Measurements from ENCODE around the gene DCP2. TPM values are rescaled to one million over a fixed set of nuclear protein-coding genes. Genes with fewer than 3 reads are reported as not detected.

The DCP2 gene
- total RNA-seq, 1 donor, result 27.9 TPM

GRCh38 chr5:113058269-113058668 lies 81.7 kb downstream of the DCP2 start:
- H3K4me2 ChIP-seq (ENCODE audit: insufficient read depth, low read length), result no peak overlapping the region
- no peak for DNase-seq (ENCODE audit: insufficient read length, low spot score, missing footprints)
- H3K4me1 ChIP-seq (ENCODE audit: insufficient read depth, low read length), result peaks cover 46% of the 10 kb centered on the region
- H3K79me2 ChIP-seq (ENCODE audit: insufficient read depth, low read length), result no peaks in the 10 kb centered on the region
- H3K27me3 ChIP-seq (ENCODE audit: insufficient read depth, low read length), result no peaks in the 10 kb centered on the region
- H3K4me3 ChIP-seq (ENCODE audit: insufficient read depth, low read length), result no peak overlapping the region
- no peak overlapping the region for H2AFZ ChIP-seq (ENCODE audit: low read length)
- H3K36me3 ChIP-seq (ENCODE audit: insufficient read depth, low read length), result no peaks in the 10 kb centered on the region
- no peak overlapping the region for H3K27ac ChIP-seq (ENCODE audit: low read depth, low read length)
- no peaks in the 10 kb centered on the region for H4K20me1 ChIP-seq (ENCODE audit: insufficient read depth, low read length)
- H3K9me3 ChIP-seq (ENCODE audit: low read depth, low read length), result no peaks in the 10 kb centered on the region
- TF ChIP-seq CTCF (IDR thresholded peaks at IDR 0.05; ENCODE audit: extremely low read depth, low read depth, low read length), result no peak

- Histone ChIP-seq H3K79me2 (ENCODE audit: insufficient read depth, low read length) (no peaks in the 10 kb centered on the region), H3K4me2 (ENCODE audit: insufficient read depth, low read length) (peak overlapping the region; percentile 54), H3K4me3 (ENCODE audit: insufficient read depth, low read length) (no peak overlapping the region), H3K27me3 (ENCODE audit: insufficient read depth, low read length) (no peaks in the 10 kb centered on the region), H3K4me1 (ENCODE audit: insufficient read depth, low read length) (peaks cover 43% of the 10 kb centered on the region), H4K20me1 (ENCODE audit: insufficient read depth, low read length) (no peaks in the 10 kb centered on the region), H2AFZ (ENCODE audit: low read length) (peak overlapping the region; percentile 14), H3K27ac (ENCODE audit: low read depth, low read length) (peak overlapping the region; percentile 56), H3K36me3 (ENCODE audit: insufficient read depth, low read length) (no peaks in the 10 kb centered on the region), H3K9me3 (ENCODE audit: low read depth, low read length) (no peaks in the 10 kb centered on the region)
- no peak for TF ChIP-seq CTCF (IDR thresholded peaks at IDR 0.05; ENCODE audit: extremely low read depth, low read depth, low read length)
- peak; percentile 48 for DNase-seq (ENCODE audit: insufficient read length, low spot score, missing footprints)
These were observed 82.2 kb downstream of the DCP2 start for GRCh38 chr5:113058706-113059226.

- peaks cover 39% of the 10 kb centered on the region for H3K4me1 ChIP-seq (ENCODE audit: insufficient read depth, low read length)
- TF ChIP-seq CTCF (IDR thresholded peaks at IDR 0.05; ENCODE audit: extremely low read depth, low read depth, low read length), result no peak
- DNase-seq (ENCODE audit: insufficient read length, low spot score, missing footprints), result peak; percentile 87
- no peak overlapping the region for H3K4me3 ChIP-seq (ENCODE audit: insufficient read depth, low read length)
- H2AFZ ChIP-seq (ENCODE audit: low read length), result peak overlapping the region; percentile 14
- H4K20me1 ChIP-seq (ENCODE audit: insufficient read depth, low read length), result no peaks in the 10 kb centered on the region
- no peaks in the 10 kb centered on the region for H3K79me2 ChIP-seq (ENCODE audit: insufficient read depth, low read length)
- peak overlapping the region; percentile 56 for H3K27ac ChIP-seq (ENCODE audit: low read depth, low read length)
- no peaks in the 10 kb centered on the region for H3K36me3 ChIP-seq (ENCODE audit: insufficient read depth, low read length)
- no peaks in the 10 kb centered on the region for H3K9me3 ChIP-seq (ENCODE audit: low read depth, low read length)
- no peaks in the 10 kb centered on the region for H3K27me3 ChIP-seq (ENCODE audit: insufficient read depth, low read length)
- H3K4me2 ChIP-seq (ENCODE audit: insufficient read depth, low read length), result peak overlapping the region; percentile 54
These were observed 82.8 kb downstream of the DCP2 start for GRCh38 chr5:113059232-113060040.

GRCh38 chr5:113060408-113061025 lies 83.9 kb downstream of the DCP2 start:
- Histone ChIP-seq H3K36me3 (ENCODE audit: insufficient read depth, low read length) (no peaks in the 10 kb centered on the region), H2AFZ (ENCODE audit: low read length) (no peak overlapping the region), H3K4me3 (ENCODE audit: insufficient read depth, low read length) (no peak overlapping the region), H3K27ac (ENCODE audit: low read depth, low read length) (no peak overlapping the region), H3K79me2 (ENCODE audit: insufficient read depth, low read length) (no peaks in the 10 kb centered on the region), H4K20me1 (ENCODE audit: insufficient read depth, low read length) (no peaks in the 10 kb centered on the region), H3K4me2 (ENCODE audit: insufficient read depth, low read length) (no peak overlapping the region), H3K27me3 (ENCODE audit: insufficient read depth, low read length) (no peaks in the 10 kb centered on the region), H3K4me1 (ENCODE audit: insufficient read depth, low read length) (peaks cover 39% of the 10 kb centered on the region), H3K9me3 (ENCODE audit: low read depth, low read length) (no peaks in the 10 kb centered on the region)
- no peak for TF ChIP-seq CTCF (IDR thresholded peaks at IDR 0.05; ENCODE audit: extremely low read depth, low read depth, low read length)
- no peak for DNase-seq (ENCODE audit: insufficient read length, low spot score, missing footprints)

Measured in osteoblast (primary cell).